B cell (primary cell): ENCODE data around the gene EDAR.

ENCODE experiments used
- CTCF ChIP-seq: fragments of 200-600 bp; IDR thresholded peaks from one replicate; pipeline ENCODE4 v1.8.0; 2022; ENCODE audit warnings: antibody characterized with exemption, mild to moderate bottlenecking
- EZH2 ChIP-seq: IDR thresholded peaks from 2 replicates; pipeline ENCODE4 v1.6.1; 2012; ENCODE audit warnings: borderline replicate concordance, low read depth, mild to moderate bottlenecking, moderate library complexity, low read length; ENCODE audit not compliant: insufficient read depth, poor library complexity, severe bottlenecking

DNA sequence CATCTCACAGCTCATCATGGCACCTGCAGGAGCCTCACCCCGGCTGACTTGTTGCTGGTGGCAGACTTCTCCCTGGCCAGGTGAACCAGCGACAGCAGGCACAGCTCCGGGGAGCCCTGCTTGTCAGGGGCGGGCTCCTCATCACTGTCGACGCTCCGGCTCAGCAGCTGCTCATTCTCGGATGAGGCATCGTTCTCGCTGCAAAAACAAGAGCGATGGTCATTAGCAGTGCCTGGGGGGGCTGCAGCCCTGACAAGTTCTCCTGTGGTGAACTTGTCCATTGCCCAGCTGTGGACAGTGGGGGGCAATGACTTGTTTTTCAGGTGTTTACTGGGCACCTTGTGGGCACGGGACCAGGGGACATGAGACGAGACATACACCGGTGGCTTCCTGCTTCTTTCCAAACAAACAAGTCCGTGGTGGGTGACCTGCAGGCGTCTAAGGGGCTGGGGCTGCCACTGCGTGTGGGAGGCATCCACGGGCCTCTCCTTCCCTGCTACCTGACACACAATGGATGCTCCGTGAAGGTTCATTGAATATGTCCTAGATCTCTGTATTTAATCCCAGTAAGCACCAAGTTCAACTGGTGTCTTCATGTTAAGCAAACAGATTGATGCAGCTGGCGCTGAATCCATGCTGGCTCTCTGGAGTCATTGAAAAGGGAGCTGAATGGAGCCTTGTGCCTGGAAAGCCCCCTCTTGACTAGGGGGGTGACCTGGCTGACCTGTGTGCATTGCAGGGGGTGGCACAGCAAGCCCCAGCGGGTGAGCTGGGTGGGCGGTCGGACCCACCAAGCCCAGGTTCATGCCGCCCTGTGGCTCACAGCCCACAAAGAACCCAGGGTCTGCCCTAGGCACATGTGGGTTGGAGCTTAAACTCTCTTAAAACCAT, 81.0 kb downstream of the EDAR start:
- TF ChIP-seq CTCF (no peak), EZH2 (no peak)
